MM.1S (cell line): ENCODE measurements around the gene BHLHE41.

ENCODE experiments used
- DNase-seq: peaks from one replicate; pipeline ENCODE4 v3.0.0-alpha.2; 2015
- H2AFZ ChIP-seq: fragments of 300-600 bp; sonication (generic); 2 replicates; pipeline ENCODE4 v1.6.0; 2016; ENCODE audit warnings: antibody characterized with exemption, low read length
- H3F3A ChIP-seq: fragments of 300-600 bp; sonication (generic); 2 replicates; pipeline ENCODE4 v1.6.1; 2016; ENCODE audit warnings: mild to moderate bottlenecking, antibody characterized with exemption, low read length, moderate library complexity, mixed read lengths; ENCODE audit not compliant: insufficient read depth
- H3K27ac ChIP-seq: fragments of 300-600 bp; sonication (generic); 2 replicates; pipeline ENCODE4 v1.5.1; 2016; ENCODE audit warnings: mild to moderate bottlenecking, low read length
- H3K27me3 ChIP-seq: fragments of 300-600 bp; sonication (generic); replicated peaks from 2 replicates; pipeline ENCODE4 v1.6.0; 2016; ENCODE audit warnings: low read length; ENCODE audit not compliant: insufficient read depth
- H3K36me3 ChIP-seq: fragments of 300-600 bp; sonication (generic); replicated peaks from 2 replicates; pipeline ENCODE4 v1.6.1; 2016; ENCODE audit warnings: mild to moderate bottlenecking, low read length, mixed read lengths; ENCODE audit not compliant: insufficient read depth
- H3K4me1 ChIP-seq: fragments of 300-600 bp; sonication (generic); 2 replicates; pipeline ENCODE4 v1.6.1; 2016; ENCODE audit warnings: low read length, mixed read lengths
- H3K4me2 ChIP-seq: fragments of 300-600 bp; sonication (generic); 2 replicates; pipeline ENCODE4 v1.6.0; 2016; ENCODE audit warnings: low read depth, low read length
- H3K4me3 ChIP-seq: fragments of 300-600 bp; sonication (generic); 2 replicates; pipeline ENCODE4 v1.5.1; 2016; ENCODE audit warnings: low read length, mixed read lengths
- H3K79me2 ChIP-seq: fragments of 300-600 bp; sonication (generic); 2 replicates; pipeline ENCODE4 v1.6.1; 2016; ENCODE audit warnings: mixed run types, low read length, mixed read lengths
- H3K9ac ChIP-seq: fragments of 300-600 bp; sonication (generic); 2 replicates; pipeline ENCODE4 v1.6.1; 2016; ENCODE audit warnings: low read length, mixed read lengths
- H3K9me2 ChIP-seq: fragments of 300-600 bp; sonication (generic); replicated peaks from 2 replicates; pipeline ENCODE4 v1.6.1; 2016; ENCODE audit warnings: mild to moderate bottlenecking, low read length, mixed read lengths; ENCODE audit not compliant: insufficient read depth
- H3K9me3 ChIP-seq: fragments of 300-600 bp; sonication (generic); replicated peaks from 2 replicates; pipeline ENCODE4 v1.6.1; 2016; ENCODE audit warnings: mild to moderate bottlenecking, low read length, mixed read lengths; ENCODE audit not compliant: insufficient read depth
- H4K20me1 ChIP-seq: fragments of 300-600 bp; sonication (generic); 2 replicates; pipeline ENCODE4 v1.6.1; 2016; ENCODE audit warnings: mild to moderate bottlenecking, low read length, moderate library complexity, mixed read lengths; ENCODE audit not compliant: insufficient read depth
- EZH2 ChIP-seq: fragments of 300-600 bp; sonication (generic); optimal IDR thresholded peaks from 2 replicates; pipeline ENCODE3; 2017; ENCODE audit warnings: low read depth, mild to moderate bottlenecking, antibody characterized with exemption, low read length, mixed read lengths
- EZH2phosphoT487 ChIP-seq: fragments of 300-600 bp; sonication (generic); IDR thresholded peaks from 2 replicates; pipeline ENCODE4 v1.6.1; 2018; ENCODE audit warnings: antibody characterized with exemption, low read length
- TF ChIP-seq, protein P1 (sequence below): fragments of 300-600 bp; sonication (generic); IDR thresholded peaks from 2 replicates; pipeline ENCODE4 v1.5.1; 2016; ENCODE audit warnings: antibody characterized with exemption, low read length, mixed read lengths

The BHLHE41 gene

DNA sequence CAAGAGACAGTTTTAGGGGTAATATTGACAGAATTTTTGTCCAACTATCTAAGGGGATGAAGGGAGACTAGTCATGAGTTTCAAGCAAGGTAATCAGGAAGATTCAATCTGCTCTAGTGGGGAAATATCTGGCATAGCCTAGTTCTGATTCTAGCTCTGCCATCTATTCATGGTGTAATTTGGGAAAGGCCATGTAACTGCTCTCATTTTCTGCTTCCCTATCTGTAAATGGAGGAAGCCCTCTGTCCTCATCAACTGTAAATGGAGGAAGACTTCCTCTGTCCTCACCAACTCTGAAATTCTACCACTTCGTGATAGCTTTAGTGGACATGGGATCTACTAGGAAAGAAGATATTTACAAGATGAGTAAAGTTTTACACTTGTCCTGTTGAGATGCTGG, 37.9 kb downstream of the BHLHE41 start:
- no peak overlapping the region for H3K4me3 ChIP-seq
- H4K20me1 ChIP-seq, result no peaks in the 10 kb centered on the region
- no peak for DNase-seq
- peaks cover 20% of the 10 kb centered on the region for H3K4me1 ChIP-seq
- H3K4me2 ChIP-seq, result no peak overlapping the region
- H3K9ac ChIP-seq, result no peak overlapping the region
- no peaks in the 10 kb centered on the region for H3K9me2 ChIP-seq
- no peaks in the 10 kb centered on the region for H3K27me3 ChIP-seq
- H3K79me2 ChIP-seq, result no peaks in the 10 kb centered on the region
- no peaks in the 10 kb centered on the region for H3K36me3 ChIP-seq
- H3F3A ChIP-seq, result peaks cover 5% of the 10 kb centered on the region; the same call in 1 of the 2 replicates
- TF ChIP-seq EZH2 (no peak), EZH2phosphoT487 (no peak)
- TF ChIP-seq, protein P1, sequence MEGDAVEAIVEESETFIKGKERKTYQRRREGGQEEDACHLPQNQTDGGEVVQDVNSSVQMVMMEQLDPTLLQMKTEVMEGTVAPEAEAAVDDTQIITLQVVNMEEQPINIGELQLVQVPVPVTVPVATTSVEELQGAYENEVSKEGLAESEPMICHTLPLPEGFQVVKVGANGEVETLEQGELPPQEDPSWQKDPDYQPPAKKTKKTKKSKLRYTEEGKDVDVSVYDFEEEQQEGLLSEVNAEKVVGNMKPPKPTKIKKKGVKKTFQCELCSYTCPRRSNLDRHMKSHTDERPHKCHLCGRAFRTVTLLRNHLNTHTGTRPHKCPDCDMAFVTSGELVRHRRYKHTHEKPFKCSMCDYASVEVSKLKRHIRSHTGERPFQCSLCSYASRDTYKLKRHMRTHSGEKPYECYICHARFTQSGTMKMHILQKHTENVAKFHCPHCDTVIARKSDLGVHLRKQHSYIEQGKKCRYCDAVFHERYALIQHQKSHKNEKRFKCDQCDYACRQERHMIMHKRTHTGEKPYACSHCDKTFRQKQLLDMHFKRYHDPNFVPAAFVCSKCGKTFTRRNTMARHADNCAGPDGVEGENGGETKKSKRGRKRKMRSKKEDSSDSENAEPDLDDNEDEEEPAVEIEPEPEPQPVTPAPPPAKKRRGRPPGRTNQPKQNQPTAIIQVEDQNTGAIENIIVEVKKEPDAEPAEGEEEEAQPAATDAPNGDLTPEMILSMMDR, result no peak
- no peak overlapping the region for H3K27ac ChIP-seq
- no peak overlapping the region for H2AFZ ChIP-seq
- H3K9me3 ChIP-seq, result no peaks in the 10 kb centered on the region

DNA sequence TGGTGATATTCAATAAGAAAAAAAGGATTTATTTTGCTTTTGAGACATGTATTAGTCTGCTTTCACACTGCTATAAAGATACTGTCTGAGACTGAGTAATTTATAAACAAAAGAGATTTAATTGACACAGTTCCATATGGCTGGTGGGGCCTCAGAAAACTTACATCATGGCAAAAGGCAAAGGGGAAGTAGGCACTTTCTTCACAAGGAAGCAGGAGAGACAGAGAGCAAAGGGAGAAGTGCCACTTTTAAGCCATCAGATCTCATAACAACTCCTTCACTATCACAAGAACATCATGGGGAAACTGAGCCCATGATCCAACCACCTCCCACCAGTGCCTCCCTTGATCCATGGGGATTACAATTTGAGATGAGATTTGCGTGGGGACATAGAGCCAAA, 43.9 kb downstream of the BHLHE41 start:
- Histone ChIP-seq H3K9me2 (no peaks in the 10 kb centered on the region), H3K27me3 (no peaks in the 10 kb centered on the region), H4K20me1 (no peaks in the 10 kb centered on the region), H3K4me1 (no peaks in the 10 kb centered on the region), H3K9me3 (no peaks in the 10 kb centered on the region), H3K4me2 (no peak overlapping the region), H3F3A (no peaks in the 10 kb centered on the region), H3K4me3 (no peak overlapping the region), H2AFZ (no peak overlapping the region), H3K36me3 (no peaks in the 10 kb centered on the region), H3K79me2 (no peaks in the 10 kb centered on the region), H3K9ac (no peak overlapping the region), H3K27ac (no peak overlapping the region)
- TF ChIP-seq EZH2phosphoT487, result no peak
- no peak for DNase-seq

DNA sequence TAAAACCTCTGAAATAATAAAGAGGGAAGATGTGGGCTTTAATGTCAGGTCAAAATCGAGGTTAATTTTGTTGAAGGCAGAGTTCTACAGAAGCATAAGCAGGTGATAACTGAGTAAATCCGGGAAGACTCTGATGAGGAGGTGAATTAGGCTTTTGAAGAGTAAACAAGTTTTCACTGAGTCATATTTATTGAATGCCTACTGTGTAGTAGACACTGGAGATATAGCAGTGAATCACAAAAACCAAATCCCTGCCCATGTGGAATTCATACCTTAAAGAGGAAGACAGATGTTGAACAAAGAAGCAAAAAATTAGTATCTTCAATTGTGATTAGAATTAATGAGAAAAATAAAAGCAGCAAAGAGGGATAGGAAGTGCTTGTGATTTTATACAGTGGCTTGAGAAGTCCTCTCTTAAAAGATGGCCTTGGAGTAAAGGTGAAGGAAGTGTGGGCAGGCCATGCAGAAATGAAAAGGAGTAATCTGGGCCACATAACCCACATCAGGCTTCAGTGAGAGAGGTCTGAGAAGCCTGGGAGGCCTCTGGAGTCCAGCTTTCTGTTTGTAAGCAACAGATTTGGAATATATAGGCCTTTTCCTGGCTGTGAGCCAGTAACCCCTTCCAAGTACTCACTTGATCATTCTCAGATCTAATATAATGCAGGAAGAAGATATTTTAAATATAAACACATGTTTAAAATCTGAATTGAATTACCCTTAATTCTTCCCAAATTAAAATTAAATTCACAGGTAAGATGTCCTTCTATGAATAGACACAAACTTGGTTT, 46.7 kb downstream of the BHLHE41 start:
- Histone ChIP-seq H3K79me2 (no peaks in the 10 kb centered on the region), H3K4me2 (no peak overlapping the region), H4K20me1 (no peaks in the 10 kb centered on the region), H2AFZ (no peak overlapping the region), H3F3A (no peaks in the 10 kb centered on the region), H3K9me2 (no peaks in the 10 kb centered on the region), H3K9me3 (no peaks in the 10 kb centered on the region), H3K36me3 (no peaks in the 10 kb centered on the region), H3K27ac (no peak overlapping the region), H3K9ac (no peak overlapping the region), H3K4me1 (no peaks in the 10 kb centered on the region), H3K4me3 (no peak overlapping the region), H3K27me3 (no peaks in the 10 kb centered on the region)
- no peak for DNase-seq
- TF ChIP-seq, protein P1, result no peak
- TF ChIP-seq EZH2 (no peak), EZH2phosphoT487 (no peak)
